K562 (cell line): Measurements from ENCODE around the gene LGALS14. TPM values are rescaled to one million over a fixed set of nuclear protein-coding genes. Genes with fewer than 3 reads are reported as not detected.

ENCODE experiments used
- ATAC-seq: fragments of 200-7000 bp; cut with Tn5 transposase; 3 replicates; pipeline ENCODE4 v1.9.1; 2020; ENCODE audit warnings: moderate library complexity
- BruUV-seq: library from RNA; stranded (reverse); fragments of 400-500 nt; replicated peaks from 2 replicates; lab custom pipeline; 2021; lab: Mats Ljungman, UMichigan
- CTCF ChIA-PET: fragments of 300-600 bp; formaldehyde crosslinking; extraction: SDS; loops from one replicate; lab custom pipeline; 2021; ENCODE audit warnings: low intra/inter-chr PET ratio; lab: Yijun Ruan, JAX
- POLR2A ChIA-PET: fragments of 300-600, 350-650 bp; sonication (Branson Sonifier 250); formaldehyde crosslinking; extraction: SDS; loops from one replicate; lab custom pipeline; 2021; ENCODE audit warnings: antibody characterized with exemption, inconsistent platforms; lab: Yijun Ruan, JAX
- DNase-seq, 4 experiments: peaks; one replicate each; pipeline versions ENCODE4 v3.0.0 to v3.0.0-alpha.2; 2011 to 2018; ENCODE audit warnings: low spot score in 3 of 4, mixed read lengths in 3 of 4; ENCODE audit errors: extremely low read depth in 1 of 4
- FAIRE-seq: peaks from 2 replicates; lab custom pipeline; 2011; peaks lifted over from hg19 to GRCh38; lab: Jason Lieb, UNC
- H2AFZ ChIP-seq: 2 replicates; pipeline ENCODE4 v1.6.0; 2011; ENCODE audit warnings: low read depth, low read length, control low read depth, inconsistent platforms
- H3K27ac ChIP-seq: fragments of 200-600 bp; 3 replicates; pipeline ENCODE4 v1.8.0; 2011; ENCODE audit warnings: low read depth, mild to moderate bottlenecking, control low read depth, inconsistent platforms, low read length, moderate library complexity, mixed read lengths; ENCODE audit errors: extremely low read depth
- H3K27me3 ChIP-seq, 2 experiments: fragments of 300-600 bp in 1 of 2; 2 replicates in 1 of 2; 3 replicates in 1 of 2; pipeline versions ENCODE4 v1.6.0 to v1.8.0; 2011; ENCODE audit warnings: inconsistent platforms in 2 of 2, low read length in 2 of 2, mild to moderate bottlenecking in 1 of 2, mixed read lengths in 1 of 2, moderate library complexity in 1 of 2; ENCODE audit not compliant: control insufficient read depth in 2 of 2, insufficient read depth in 2 of 2
- H3K36me3 ChIP-seq: fragments of 300-600 bp; 3 replicates; pipeline ENCODE4 v1.8.0; 2011; ENCODE audit warnings: mild to moderate bottlenecking, low read length, inconsistent platforms; ENCODE audit not compliant: control insufficient read depth, insufficient read depth
- H3K4me1 ChIP-seq, 2 experiments: fragments of 200-600 bp in 1 of 2; replicated peaks in 1 of 2; 2 replicates in 1 of 2; 3 replicates in 1 of 2; pipeline versions ENCODE4 v1.5.1 to v1.8.0; 2011; ENCODE audit warnings: inconsistent platforms in 2 of 2, low read length in 2 of 2, mild to moderate bottlenecking in 1 of 2, mixed read lengths in 1 of 2, moderate library complexity in 1 of 2; ENCODE audit not compliant: control insufficient read depth in 2 of 2, insufficient read depth in 2 of 2
- H3K4me2 ChIP-seq: 2 replicates; pipeline ENCODE4 v1.6.1; 2011; ENCODE audit warnings: low read length, control low read depth, inconsistent platforms, mixed read lengths; ENCODE audit not compliant: insufficient read depth
- H3K4me3 ChIP-seq: fragments of 200-600 bp; sonication (generic), shearing (Covaris generic); 2 replicates; pipeline ENCODE4 v1.5.1; 2016; ENCODE audit warnings: control low read depth, inconsistent platforms
- H3K79me2 ChIP-seq: fragments of 200-600 bp; 3 replicates; pipeline ENCODE4 v1.8.0; 2011; ENCODE audit warnings: low read length, inconsistent platforms; ENCODE audit not compliant: control insufficient read depth, insufficient read depth
- H3K9ac ChIP-seq, 2 experiments: 2 replicates each; pipeline versions ENCODE4 v1.6.0 to v1.6.1; 2011; ENCODE audit warnings: low read depth in 2 of 2, low read length in 2 of 2, control low read depth in 1 of 2, inconsistent platforms in 1 of 2, mild to moderate bottlenecking in 1 of 2, mixed read lengths in 1 of 2; ENCODE audit not compliant: insufficient read depth in 1 of 2
- H3K9me1 ChIP-seq: one replicate; pipeline ENCODE4 v1.6.0; 2011; ENCODE audit warnings: inconsistent platforms, mild to moderate bottlenecking, low read length, moderate library complexity; ENCODE audit not compliant: control insufficient read depth, insufficient read depth
- H3K9me3 ChIP-seq: replicated peaks from 2 replicates; pipeline ENCODE4 v1.5.1; 2011; ENCODE audit warnings: low read depth, low read length, inconsistent platforms; ENCODE audit not compliant: control insufficient read depth, insufficient read depth
- H4K20me1 ChIP-seq: replicated peaks from 2 replicates; pipeline ENCODE4 v1.6.1; 2011; ENCODE audit warnings: low read length, inconsistent platforms, mixed read lengths; ENCODE audit not compliant: control insufficient read depth, insufficient read depth
- HMGXB4 ChIP-seq: sonication (generic); formaldehyde crosslinking; IDR thresholded peaks from 2 replicates; pipeline ENCODE4 v1.8.1; 2023; ENCODE audit warnings: mild to moderate bottlenecking, missing genetic modification reagents
- L3MBTL2 ChIP-seq: fragments of 450-650 bp; IDR thresholded peaks from 2 replicates; pipeline ENCODE4 v1.6.1; 2016; ENCODE audit warnings: mild to moderate bottlenecking, moderate library complexity
- MAFG ChIP-seq: fragments of 450-650 bp; conservative IDR thresholded peaks from 2 replicates; pipeline ENCODE4 v1.6.1; 2016; ENCODE audit warnings: missing genetic modification characterization, missing compliant biosample characterization
- NR1H2 ChIP-seq: sonication (generic); formaldehyde crosslinking; IDR thresholded peaks from 2 replicates; pipeline ENCODE4 v1.4.0; 2020; ENCODE audit warnings: mild to moderate bottlenecking, missing genetic modification reagents
- NUFIP1 ChIP-seq: fragments of 450-650 bp; IDR thresholded peaks from 2 replicates; pipeline ENCODE4 v1.6.1; 2018; ENCODE audit not compliant: partially characterized antibody
- XRCC5 ChIP-seq: fragments of 200-400 bp; formaldehyde crosslinking; IDR thresholded peaks from 2 replicates; pipeline ENCODE4 v1.6.1; 2017; ENCODE audit warnings: low read depth, mild to moderate bottlenecking, low read length
- ZBTB49 ChIP-seq: sonication (generic); formaldehyde crosslinking; IDR thresholded peaks from 2 replicates; pipeline ENCODE4 v1.8.0; 2022; ENCODE audit warnings: missing genetic modification reagents, mild to moderate bottlenecking, borderline replicate concordance
- ZNF740 ChIP-seq, 3 experiments: fragments of 200-800 bp in 1 of 3; sonication (Bioruptor generic) in 1 of 3; sonication (generic) in 1 of 3; formaldehyde crosslinking in 1 of 3; IDR thresholded peaks; 2 replicates each; pipeline versions ENCODE4 v1.6.1 to v1.8.0; 2016 to 2022; ENCODE audit warnings: mild to moderate bottlenecking in 2 of 3, missing compliant biosample characterization in 2 of 3, missing genetic modification characterization in 2 of 3, missing genetic modification reagents in 1 of 3
- in situ Hi-C: fragments of 300-500 bp; cut with MboI; formaldehyde crosslinking; loops from 4 replicates; pipeline ENCODE4 v1.15.0; 2018; ENCODE audit warnings: inconsistent platforms, mixed read lengths
- intact Hi-C: fragments of 100-400 bp; cut with micrococcal nuclease; formaldehyde crosslinking; loops from 2 replicates; pipeline ENCODE4 v1.14.2; 2022
- polyA plus RNA-seq, 8 experiments: library from polyadenylated mRNA; depleted of rRNA in 4 of 8; stranded (reverse) in 5 of 8; unstranded in 3 of 8; fragments of >200 nt; fragmentation: Nextera tagmentation in 2 of 8; fragmentation: Illumina TruSeq in 1 of 8; extraction: Ambion mirVana in 2 of 8; extraction: Trizol in 1 of 8; gene quantifications; 2 replicates each; pipeline versions ENCODE4 v1.2.1 to v1.2.3, GENCODE V29; 2011 to 2014; ENCODE audit warnings: inconsistent platforms in 1 of 8, missing spikeins in 1 of 8
- total RNA-seq, 7 experiments: library from RNA; depleted of rRNA in 6 of 7; stranded (reverse); fragments of >200 nt in 6 of 7; fragmentation: Illumina TruSeq in 2 of 7; extraction: Trizol in 2 of 7; gene quantifications; 2 replicates each; pipeline versions ENCODE4 v1.2.1 to v1.2.3, GENCODE V29; 2011 to 2021; ENCODE audit warnings: low replicate concordance in 1 of 7
- TF ChIP-seq, protein P1 (sequence below): IDR thresholded peaks from 2 replicates; pipeline ENCODE4 v1.6.1; 2016; ENCODE audit warnings: missing genetic modification characterization, missing compliant biosample characterization
- TF ChIP-seq, protein P2 (sequence below), 2 experiments: fragments of 450-650 bp in 1 of 2; IDR thresholded peaks; 2 replicates each; pipeline ENCODE4 v1.6.1; 2011 to 2017; ENCODE audit warnings: low read depth in 2 of 2, antibody characterized with exemption in 1 of 2, borderline replicate concordance in 1 of 2, low read length in 1 of 2, mild to moderate bottlenecking in 1 of 2, mixed read lengths in 1 of 2; ENCODE audit not compliant: control insufficient read depth in 1 of 2

Gene LGALS14
- total and polyA plus RNA-seq, 9 of the 15 experiments (the other 6 are each of a cell fraction or from before 2014, with no cell fraction given), result not detected

DNA sequence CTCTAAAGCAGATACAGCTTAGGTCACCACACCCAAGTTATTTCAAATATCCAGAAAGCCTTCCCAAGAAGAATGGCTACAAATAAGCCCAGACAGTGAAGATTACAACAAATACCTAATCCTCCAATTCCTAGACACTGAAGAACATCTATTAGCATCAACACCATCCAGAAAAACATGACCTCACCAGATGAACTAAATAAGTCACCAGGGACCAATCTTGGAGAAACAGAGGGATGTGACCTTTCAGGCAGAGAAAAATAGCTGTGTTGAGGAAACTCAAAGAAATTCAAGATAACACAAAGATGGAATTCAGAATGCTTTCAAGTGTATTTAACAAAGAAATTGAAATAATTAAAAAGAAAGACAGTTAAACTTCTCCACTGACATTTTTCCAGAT, 48.5 kb downstream of the LGALS14 start:
- ATAC-seq (no peak), FAIRE-seq (no peak), DNase-seq (no peak)
- no peak overlapping the region for H3K27ac ChIP-seq
- H3K4me2 ChIP-seq, result no peak overlapping the region
- CTCF ChIA-PET, result no interaction called here
- BruUV-seq, result no TSS peak
- H3K4me1 ChIP-seq, result no peaks in the 10 kb centered on the region
- H3K9me1 ChIP-seq, result no peaks in the 10 kb centered on the region
- H3K9me3 ChIP-seq, result no peaks in the 10 kb centered on the region
- no peaks in the 10 kb centered on the region for H3K79me2 ChIP-seq
- no peaks in the 10 kb centered on the region for H4K20me1 ChIP-seq
- H2AFZ ChIP-seq, result no peak overlapping the region
- no peak overlapping the region for H3K9ac ChIP-seq
- peaks cover 0 to 5% of the 10 kb centered on the region in 2 experiments; a peak in 3 of 5 replicates for H3K27me3 ChIP-seq
- H3K4me3 ChIP-seq, result no peak overlapping the region
- H3K36me3 ChIP-seq, result no peaks in the 10 kb centered on the region
- intact Hi-C loops, result no loop called here
- POLR2A ChIA-PET, result interaction anchor here (0.6 kb wide), 1 partner anchor 8 kb away, joined by 3 read pairs; no protein-coding TSS in a partner anchor
- in situ Hi-C loops, result no loop called here
- TF ChIP-seq, protein P1, sequence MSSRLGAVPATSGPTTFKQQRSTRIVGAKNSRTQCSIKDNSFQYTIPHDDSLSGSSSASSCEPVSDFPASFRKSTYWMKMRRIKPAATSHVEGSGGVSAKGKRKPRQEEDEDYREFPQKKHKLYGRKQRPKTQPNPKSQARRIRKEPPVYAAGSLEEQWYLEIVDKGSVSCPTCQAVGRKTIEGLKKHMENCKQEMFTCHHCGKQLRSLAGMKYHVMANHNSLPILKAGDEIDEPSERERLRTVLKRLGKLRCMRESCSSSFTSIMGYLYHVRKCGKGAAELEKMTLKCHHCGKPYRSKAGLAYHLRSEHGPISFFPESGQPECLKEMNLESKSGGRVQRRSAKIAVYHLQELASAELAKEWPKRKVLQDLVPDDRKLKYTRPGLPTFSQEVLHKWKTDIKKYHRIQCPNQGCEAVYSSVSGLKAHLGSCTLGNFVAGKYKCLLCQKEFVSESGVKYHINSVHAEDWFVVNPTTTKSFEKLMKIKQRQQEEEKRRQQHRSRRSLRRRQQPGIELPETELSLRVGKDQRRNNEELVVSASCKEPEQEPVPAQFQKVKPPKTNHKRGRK, result no peak
- TF ChIP-seq, protein P2, sequence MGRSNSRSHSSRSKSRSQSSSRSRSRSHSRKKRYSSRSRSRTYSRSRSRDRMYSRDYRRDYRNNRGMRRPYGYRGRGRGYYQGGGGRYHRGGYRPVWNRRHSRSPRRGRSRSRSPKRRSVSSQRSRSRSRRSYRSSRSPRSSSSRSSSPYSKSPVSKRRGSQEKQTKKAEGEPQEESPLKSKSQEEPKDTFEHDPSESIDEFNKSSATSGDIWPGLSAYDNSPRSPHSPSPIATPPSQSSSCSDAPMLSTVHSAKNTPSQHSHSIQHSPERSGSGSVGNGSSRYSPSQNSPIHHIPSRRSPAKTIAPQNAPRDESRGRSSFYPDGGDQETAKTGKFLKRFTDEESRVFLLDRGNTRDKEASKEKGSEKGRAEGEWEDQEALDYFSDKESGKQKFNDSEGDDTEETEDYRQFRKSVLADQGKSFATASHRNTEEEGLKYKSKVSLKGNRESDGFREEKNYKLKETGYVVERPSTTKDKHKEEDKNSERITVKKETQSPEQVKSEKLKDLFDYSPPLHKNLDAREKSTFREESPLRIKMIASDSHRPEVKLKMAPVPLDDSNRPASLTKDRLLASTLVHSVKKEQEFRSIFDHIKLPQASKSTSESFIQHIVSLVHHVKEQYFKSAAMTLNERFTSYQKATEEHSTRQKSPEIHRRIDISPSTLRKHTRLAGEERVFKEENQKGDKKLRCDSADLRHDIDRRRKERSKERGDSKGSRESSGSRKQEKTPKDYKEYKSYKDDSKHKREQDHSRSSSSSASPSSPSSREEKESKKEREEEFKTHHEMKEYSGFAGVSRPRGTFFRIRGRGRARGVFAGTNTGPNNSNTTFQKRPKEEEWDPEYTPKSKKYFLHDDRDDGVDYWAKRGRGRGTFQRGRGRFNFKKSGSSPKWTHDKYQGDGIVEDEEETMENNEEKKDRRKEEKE (IDR thresholded peaks at IDR 0.05; ENCODE audit: borderline replicate concordance in 1 of 2, control insufficient read depth in 1 of 2, low read depth in 2 of 2, low read length in 1 of 2), result no peak
- no peak for TF ChIP-seq L3MBTL2
- TF ChIP-seq MAFG (tag), result no peak
- no peak for TF ChIP-seq NUFIP1
- TF ChIP-seq HMGXB4 (CRISPR knock-in tag), result no peak
- TF ChIP-seq XRCC5, result no peak
- no peak for TF ChIP-seq ZBTB49
- no peak for TF ChIP-seq ZNF740 (CRISPR knock-in tag; IDR thresholded peaks at IDR 0.05)
- TF ChIP-seq ZNF740 (tag; IDR thresholded peaks at IDR 0.05), result no peak
- no peak for TF ChIP-seq NR1H2 (CRISPR knock-in tag)
